Activated naive CD4-positive, alpha-beta T cell treated with anti-CD3 and anti-CD28 coated beads, Interleukin-2, amount 50 U/mL, for 24 hours (primary cell): Measurements from ENCODE around the gene ABCG8.

Experiments
- H3K27ac Mint-ChIP-seq: one replicate; pipeline ENCODE4 v1.8.0; 2021; ENCODE audit warnings: mild to moderate bottlenecking, mixed read lengths
- H3K27me3 Mint-ChIP-seq: one replicate; pipeline ENCODE4 v1.8.0; 2021; ENCODE audit warnings: mixed read lengths
- H3K36me3 Mint-ChIP-seq: one replicate; pipeline ENCODE4 v1.8.0; 2021; ENCODE audit warnings: mixed read lengths
- H3K4me1 Mint-ChIP-seq: one replicate; pipeline ENCODE4 v1.8.0; 2021; ENCODE audit warnings: mixed read lengths
- H3K4me3 Mint-ChIP-seq: one replicate; pipeline ENCODE4 v1.8.0; 2021; ENCODE audit warnings: mild to moderate bottlenecking, mixed read lengths
- H3K9me3 Mint-ChIP-seq: one replicate; pipeline ENCODE4 v1.8.0; 2021; ENCODE audit warnings: mixed read lengths

ABCG8 gene

DNA sequence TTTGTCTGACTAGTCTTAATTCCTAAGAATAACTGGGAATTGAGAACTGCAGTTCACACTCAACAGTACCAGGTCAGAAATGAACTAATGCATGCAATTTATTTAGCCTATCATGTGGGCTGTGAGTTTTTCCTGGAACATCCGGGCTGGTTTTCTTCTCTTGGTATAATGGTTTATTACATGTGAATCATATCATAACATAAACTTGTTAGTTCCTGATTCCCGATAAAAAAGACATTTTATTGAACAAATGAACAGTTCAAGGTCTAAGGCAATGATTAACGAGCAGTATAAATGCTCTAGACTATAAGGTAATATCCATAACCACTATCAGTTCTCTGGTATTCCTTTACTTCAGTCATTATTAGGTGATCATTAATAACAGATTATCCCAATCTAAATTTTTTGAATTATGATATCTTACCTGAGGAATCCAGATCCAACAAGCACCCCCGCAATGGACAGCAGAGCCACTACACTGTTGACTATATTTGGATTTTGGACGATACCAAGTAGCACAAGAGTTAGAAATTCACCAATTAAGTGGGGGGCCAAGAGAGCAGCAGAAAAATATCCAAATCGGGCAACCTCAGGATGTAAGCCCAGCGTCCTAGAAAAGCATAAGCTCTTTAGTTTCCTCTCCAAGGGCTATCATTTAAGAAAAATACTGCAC, 19.1 kb upstream of the ABCG8 start:
- H3K27me3 Mint-ChIP-seq: peaks cover 11% of the 10 kb centered on the region
- H3K4me1 Mint-ChIP-seq: no peaks in the 10 kb centered on the region
- no peak overlapping the region for H3K4me3 Mint-ChIP-seq
- no peaks in the 10 kb centered on the region for H3K36me3 Mint-ChIP-seq
- no peak overlapping the region for H3K27ac Mint-ChIP-seq
- H3K9me3 Mint-ChIP-seq: no peaks in the 10 kb centered on the region

DNA sequence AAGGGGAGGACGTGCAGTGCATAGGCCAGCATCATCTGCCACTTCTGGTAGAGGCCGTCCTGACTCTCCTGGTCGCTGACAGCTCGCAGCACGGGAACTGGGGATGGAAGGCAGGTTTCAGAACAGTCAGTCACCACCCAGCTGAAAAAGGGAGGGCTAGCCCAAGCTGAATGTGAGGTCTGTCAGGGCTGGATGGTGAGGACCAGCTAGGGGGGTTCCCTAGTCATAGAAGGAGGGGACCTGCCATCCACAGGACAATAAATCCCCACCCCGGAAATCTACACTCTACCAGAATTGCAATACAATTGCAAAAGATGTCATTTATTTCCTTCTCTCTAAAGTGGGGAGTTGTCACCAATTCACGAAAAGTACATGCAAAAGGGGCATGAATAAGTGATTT, 15.9 kb upstream of the ABCG8 start:
- Mint-ChIP-seq H3K36me3 (no peaks in the 10 kb centered on the region), H3K27ac (no peak overlapping the region), H3K9me3 (no peaks in the 10 kb centered on the region), H3K4me3 (no peak overlapping the region), H3K4me1 (no peaks in the 10 kb centered on the region), H3K27me3 (peaks cover 11% of the 10 kb centered on the region)

DNA sequence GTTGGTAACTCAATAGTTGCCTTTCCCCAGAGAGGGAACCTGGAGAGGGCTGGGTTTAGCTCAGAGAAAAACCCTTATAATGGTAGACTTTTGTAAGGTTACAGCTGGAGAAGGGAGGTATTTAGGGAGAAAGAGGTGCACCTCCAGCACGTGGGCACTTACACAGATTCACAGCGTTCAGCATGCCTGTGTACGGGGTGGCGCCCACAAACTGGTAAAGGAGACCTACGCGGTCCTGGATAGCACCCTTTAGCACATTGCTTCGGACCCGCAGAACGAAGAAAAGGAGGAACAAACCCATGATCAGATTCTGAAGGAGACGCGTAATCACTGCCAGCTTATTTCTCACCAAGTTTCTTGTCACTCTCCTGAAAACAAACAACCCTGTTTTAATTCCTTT, 15.0 kb upstream of the ABCG8 start:
- Mint-ChIP-seq H3K4me3 (no peak overlapping the region), H3K36me3 (no peaks in the 10 kb centered on the region), H3K27ac (no peak overlapping the region), H3K27me3 (peaks cover 13% of the 10 kb centered on the region), H3K9me3 (no peaks in the 10 kb centered on the region), H3K4me1 (no peaks in the 10 kb centered on the region)

DNA sequence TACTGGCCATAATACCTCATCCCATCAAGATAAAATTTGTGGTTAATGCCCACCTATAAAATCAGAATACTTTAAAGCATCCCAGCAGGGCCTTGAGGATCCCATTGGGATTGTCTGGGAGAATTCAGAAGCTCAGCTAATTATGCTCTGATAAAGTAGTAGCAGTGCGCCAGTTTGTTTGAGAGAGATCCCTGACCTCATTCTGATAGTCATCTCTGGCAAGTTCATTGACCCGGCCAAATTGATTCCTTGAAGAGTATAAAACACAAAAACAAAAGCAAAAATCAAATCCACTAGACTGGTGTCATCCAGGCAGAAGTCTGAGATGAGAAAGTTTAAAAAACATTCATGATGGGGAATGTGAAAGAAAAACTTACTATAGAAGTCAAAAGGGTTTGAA, 14.3 kb upstream of the ABCG8 start:
- H3K27ac Mint-ChIP-seq: no peak overlapping the region
- H3K4me1 Mint-ChIP-seq: no peaks in the 10 kb centered on the region
- H3K27me3 Mint-ChIP-seq: peaks cover 15% of the 10 kb centered on the region
- no peak overlapping the region for H3K4me3 Mint-ChIP-seq
- H3K36me3 Mint-ChIP-seq: no peaks in the 10 kb centered on the region
- no peaks in the 10 kb centered on the region for H3K9me3 Mint-ChIP-seq

DNA sequence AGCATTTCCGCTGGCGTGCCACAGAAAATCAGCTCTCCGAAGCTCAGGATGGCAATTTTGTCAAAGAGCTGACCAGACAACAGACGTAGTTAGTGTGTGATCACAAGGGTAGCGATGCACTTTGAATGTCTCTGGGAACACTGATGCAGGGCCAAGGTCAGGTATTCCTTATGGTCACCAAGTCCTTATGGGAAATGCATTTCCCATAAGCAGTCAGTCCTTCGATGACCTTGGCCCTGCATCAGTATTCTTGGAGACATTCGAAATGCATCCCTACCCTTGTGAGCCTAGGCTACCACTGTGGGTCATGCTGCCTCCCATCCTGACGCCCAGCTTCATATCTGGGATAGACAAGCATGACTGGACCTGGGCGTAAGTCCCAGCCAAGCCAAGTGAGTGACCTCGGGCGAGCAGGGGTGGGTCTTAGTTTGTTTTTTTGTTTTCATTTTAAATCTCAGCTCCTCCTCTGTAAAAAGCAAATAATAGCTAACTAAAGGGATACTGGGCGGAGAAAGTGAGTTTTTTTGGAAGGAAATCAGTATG, 13.7 kb upstream of the ABCG8 start:
- Mint-ChIP-seq H3K27ac (no peak overlapping the region), H3K4me1 (no peaks in the 10 kb centered on the region), H3K36me3 (no peaks in the 10 kb centered on the region), H3K27me3 (peaks cover 18% of the 10 kb centered on the region), H3K9me3 (no peaks in the 10 kb centered on the region), H3K4me3 (no peak overlapping the region)

DNA sequence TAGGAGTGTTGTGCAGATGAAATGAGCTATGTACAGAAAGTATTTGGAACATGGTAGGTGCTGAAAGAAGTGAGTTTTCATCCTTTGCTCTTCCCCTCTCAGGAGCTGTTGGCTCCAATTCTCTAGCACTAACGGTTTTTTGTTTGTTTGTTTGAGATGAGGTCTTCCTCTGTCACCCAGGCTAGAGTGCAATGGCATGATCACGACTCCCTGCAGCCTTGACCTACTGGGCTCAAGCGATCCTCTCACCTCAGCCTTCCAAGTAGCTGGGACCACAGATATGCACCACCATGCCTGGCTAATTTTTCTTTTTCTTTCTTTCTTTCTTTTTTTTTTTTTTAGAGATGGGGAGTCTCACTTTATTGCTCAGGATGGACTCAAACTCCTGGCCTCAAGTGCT, 12.9 kb upstream of the ABCG8 start:
- Mint-ChIP-seq H3K36me3 (no peaks in the 10 kb centered on the region), H3K9me3 (no peaks in the 10 kb centered on the region), H3K4me3 (no peak overlapping the region), H3K4me1 (no peaks in the 10 kb centered on the region), H3K27me3 (peaks cover 22% of the 10 kb centered on the region), H3K27ac (no peak overlapping the region)

DNA sequence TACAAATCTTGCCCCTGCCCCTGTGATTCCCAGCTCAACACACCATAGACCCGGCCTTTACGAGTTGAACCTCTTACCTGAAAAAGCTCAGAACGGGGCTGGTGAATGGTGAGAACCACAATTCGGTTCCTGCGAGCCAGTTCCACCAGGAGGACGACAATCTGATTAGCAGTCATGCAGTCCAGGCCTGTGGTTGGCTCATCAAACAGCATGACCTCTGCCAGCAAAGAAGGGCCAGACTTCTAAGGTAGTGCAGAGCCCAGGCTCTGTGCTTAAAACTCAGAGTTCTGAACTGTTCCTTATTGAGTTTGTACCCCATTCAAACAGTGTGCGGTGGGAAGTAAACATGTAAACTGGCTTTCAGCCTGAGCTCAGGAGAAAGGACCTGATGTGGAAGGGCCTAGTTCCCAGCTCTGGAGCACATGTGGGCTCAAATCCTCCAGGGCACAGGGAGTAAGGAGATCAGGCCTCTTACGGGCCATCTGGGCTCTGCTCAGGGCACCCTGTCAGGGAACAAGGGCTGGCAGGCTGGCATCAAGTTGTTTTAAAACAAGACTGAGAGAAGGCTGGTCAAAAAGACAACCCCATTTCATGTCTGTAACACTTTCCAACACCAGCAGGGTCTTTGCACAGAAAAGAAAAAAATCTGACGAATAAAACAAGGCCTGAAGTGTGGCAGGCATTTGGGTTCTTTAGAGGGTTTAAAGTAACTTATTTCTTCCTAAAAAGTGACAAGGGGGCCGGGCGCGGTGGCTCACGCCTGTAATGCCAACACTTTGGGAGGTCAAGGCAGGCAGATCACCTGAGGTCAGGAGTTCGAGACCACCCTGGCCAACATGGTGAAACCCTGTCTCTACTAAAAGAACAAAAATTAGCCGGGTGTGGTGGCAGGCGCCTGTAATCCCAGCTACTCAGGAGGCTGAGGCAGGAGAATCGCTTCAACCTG, 12.2 kb upstream of the ABCG8 start:
- H3K27me3 Mint-ChIP-seq: peaks cover 22% of the 10 kb centered on the region
- no peak overlapping the region for H3K27ac Mint-ChIP-seq
- no peaks in the 10 kb centered on the region for H3K36me3 Mint-ChIP-seq
- no peaks in the 10 kb centered on the region for H3K9me3 Mint-ChIP-seq
- no peak overlapping the region for H3K4me3 Mint-ChIP-seq
- no peaks in the 10 kb centered on the region for H3K4me1 Mint-ChIP-seq

DNA sequence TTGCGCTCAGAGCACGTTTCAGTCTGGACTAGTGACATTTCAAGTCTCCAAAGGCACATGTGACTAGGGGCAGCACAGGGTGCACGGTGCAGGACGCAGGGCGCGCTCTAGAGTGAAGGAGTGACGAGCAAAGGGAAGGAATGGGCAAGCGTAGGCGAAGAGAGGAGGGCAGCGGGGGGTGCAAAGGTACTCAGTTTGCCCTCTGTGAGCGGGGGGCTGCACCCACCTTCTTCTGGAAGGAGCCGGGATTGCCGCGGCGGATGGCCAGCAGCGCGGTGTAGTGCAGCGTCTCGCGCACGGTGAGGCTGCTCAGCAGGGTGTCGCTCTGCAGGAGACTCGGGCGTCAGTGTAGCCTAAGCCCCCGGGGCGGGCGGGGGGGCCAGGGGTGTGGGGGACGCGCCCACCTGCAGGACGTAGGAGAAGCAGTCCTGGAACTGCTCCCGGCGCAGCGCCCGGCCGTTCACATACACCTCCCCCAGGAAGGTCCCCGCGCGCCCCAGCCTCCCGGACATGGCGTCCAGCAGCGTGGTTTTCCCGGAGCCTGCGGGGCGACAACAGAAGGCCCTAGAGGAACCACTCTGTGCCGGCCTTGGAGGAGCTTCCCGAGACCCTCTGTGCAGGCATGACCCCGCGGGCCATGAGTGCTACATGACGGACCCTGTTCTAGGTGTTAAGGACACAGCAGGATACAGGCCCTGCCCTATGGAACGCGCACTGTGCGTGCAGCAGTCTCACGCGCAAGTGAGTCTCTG, 7.1 kb upstream of the ABCG8 start:
- no peak overlapping the region for H3K27ac Mint-ChIP-seq
- no peaks in the 10 kb centered on the region for H3K4me1 Mint-ChIP-seq
- peaks cover 14% of the 10 kb centered on the region for H3K27me3 Mint-ChIP-seq
- H3K4me3 Mint-ChIP-seq: no peak overlapping the region
- no peaks in the 10 kb centered on the region for H3K36me3 Mint-ChIP-seq
- no peaks in the 10 kb centered on the region for H3K9me3 Mint-ChIP-seq

DNA sequence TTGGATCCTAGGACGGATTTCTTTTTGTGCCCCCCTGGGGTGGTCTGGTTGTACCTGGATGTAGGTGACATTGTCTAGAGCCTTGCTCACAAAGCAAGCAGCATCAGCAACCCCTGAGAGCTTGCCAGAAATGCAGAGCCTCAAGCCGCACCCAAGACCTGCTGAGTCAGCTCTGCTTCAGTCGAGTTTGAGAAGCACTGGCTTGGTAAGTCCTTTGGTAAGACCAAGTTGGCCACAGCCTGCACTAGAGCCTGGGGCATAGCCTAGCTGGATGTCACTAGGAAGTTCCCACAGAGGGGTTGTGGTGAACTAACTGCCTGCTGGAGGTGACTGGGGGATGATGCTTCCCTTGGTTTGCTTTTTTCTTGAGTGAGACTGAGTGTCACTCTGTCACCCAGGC, 6.3 kb upstream of the ABCG8 start:
- Mint-ChIP-seq H3K4me1 (no peaks in the 10 kb centered on the region), H3K27ac (no peak overlapping the region), H3K9me3 (no peaks in the 10 kb centered on the region), H3K4me3 (no peak overlapping the region), H3K36me3 (no peaks in the 10 kb centered on the region), H3K27me3 (peaks cover 14% of the 10 kb centered on the region)

DNA sequence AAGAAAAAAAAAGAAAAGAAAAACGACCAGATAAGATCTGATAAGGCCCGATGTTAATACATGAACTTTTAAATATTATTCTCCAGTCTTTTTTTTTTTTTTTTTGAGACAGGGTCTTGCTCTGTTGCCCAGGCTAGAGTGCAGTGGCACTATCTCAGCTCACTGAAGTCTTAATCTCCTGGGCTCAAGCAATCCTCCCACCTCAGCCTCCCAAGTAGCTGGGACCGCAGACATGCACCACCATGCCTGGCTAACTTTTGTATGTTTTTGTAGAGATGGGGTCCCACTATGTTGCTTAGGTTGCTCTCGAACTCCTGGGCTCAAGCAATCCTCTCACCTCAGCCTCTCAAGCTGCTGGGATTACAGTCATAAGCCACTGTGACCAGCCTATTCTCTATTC, 1.7 kb upstream of the ABCG8 start:
- H3K4me3 Mint-ChIP-seq: no peak overlapping the region
- no peaks in the 10 kb centered on the region for H3K36me3 Mint-ChIP-seq
- no peaks in the 10 kb centered on the region for H3K4me1 Mint-ChIP-seq
- H3K9me3 Mint-ChIP-seq: no peaks in the 10 kb centered on the region
- H3K27me3 Mint-ChIP-seq: no peaks in the 10 kb centered on the region
- H3K27ac Mint-ChIP-seq: no peak overlapping the region

DNA sequence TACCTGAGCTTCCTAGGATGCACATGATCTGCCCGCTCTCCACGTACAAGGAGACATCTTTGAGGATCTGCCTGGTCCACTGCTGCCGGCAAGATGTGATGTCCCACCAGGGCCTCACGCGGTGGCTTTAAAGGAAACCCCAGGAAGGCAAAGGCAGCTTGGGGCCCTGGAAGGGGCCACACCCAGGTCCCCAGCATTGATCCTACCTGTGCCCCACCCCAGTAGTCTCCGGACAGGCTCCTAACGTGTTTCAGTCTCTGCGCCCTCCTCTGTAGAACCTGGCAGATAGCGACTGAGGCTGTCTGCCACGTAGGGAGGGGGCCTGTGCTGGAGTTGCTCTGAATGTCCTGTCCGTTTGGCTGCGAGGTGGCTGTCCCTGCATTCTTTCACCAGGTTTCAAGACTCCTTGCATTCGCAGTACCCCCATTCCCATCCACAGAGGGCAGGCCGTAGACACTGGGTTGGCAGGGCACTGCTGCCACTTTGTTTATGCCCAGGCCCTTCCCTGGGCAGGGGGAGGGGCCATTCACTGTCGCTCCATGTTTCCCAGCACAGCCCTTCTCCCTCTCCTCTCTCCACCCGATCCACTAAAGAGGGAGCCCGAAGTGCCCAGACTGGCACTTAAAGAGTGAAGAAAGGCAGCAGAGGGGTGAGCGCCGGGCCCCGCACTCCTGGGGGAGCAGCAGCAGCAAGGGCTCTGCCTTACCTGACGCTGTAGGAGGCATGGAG, 776 bp upstream of the ABCG8 start:
- H3K36me3 Mint-ChIP-seq: no peaks in the 10 kb centered on the region
- H3K9me3 Mint-ChIP-seq: no peaks in the 10 kb centered on the region
- H3K27me3 Mint-ChIP-seq: no peaks in the 10 kb centered on the region
- H3K4me1 Mint-ChIP-seq: no peaks in the 10 kb centered on the region
- no peak overlapping the region for H3K27ac Mint-ChIP-seq
- H3K4me3 Mint-ChIP-seq: no peak overlapping the region

DNA sequence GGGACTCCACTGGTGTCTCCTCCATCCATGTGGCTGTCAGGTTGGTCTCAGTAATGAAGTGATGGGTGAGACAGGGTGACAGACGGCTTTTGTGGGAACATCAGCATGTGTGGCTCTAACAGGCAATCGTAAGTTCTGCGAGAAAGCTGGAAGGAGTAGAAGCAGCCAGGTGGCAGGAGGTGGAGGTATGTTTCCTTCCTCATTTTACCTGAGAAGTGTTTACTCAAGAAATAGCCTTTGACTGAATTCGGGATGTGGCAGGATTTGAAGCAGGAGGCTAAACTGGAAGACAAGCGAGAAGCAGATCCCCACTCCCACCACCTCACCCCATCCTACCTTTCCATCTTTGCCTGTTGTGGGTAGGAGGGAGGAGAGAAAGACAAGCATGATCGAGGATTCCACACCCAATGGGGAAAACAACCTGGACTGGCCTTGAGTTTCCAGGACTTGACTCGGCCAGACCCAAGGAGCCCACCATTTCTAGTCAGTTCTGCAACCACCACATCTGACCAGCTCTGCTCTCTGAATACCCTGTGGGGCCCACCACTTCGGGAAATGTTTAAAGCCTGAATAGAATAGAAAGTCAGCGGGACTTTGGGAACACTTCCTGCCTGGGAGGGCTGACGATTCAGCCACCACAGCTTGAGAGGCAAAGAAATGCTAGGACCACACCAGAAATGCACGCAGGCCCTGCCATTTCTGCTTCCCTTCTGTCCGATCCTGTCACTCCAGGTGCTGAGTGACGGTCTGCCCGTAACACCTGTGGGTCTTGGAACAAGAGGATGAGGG, 1.2 kb downstream of the ABCG8 start:
- H3K9me3 Mint-ChIP-seq: no peaks in the 10 kb centered on the region
- H3K4me3 Mint-ChIP-seq: no peak overlapping the region
- H3K4me1 Mint-ChIP-seq: no peaks in the 10 kb centered on the region
- no peaks in the 10 kb centered on the region for H3K27me3 Mint-ChIP-seq
- H3K36me3 Mint-ChIP-seq: no peaks in the 10 kb centered on the region
- H3K27ac Mint-ChIP-seq: no peak overlapping the region

DNA sequence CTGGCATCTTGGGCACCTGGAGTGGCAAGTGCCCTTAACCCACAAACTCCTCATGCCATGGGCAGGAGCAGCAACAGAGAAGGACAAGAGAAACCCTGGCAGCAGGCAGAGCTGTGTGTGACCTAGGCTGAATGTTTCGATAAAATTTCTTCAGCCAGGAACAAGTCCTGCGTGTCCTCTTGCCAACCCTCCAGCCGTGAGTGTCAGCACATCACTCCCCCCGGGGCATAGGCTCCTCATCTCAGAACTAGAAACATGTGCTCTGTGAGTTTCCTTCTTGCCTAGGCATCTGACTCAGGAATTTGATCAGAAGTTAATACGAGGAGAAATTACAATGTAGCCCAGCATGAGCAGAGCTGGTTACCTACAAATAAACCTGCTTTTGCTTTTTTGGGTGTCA, 2.2 kb downstream of the ABCG8 start:
- Mint-ChIP-seq H3K9me3 (no peaks in the 10 kb centered on the region), H3K4me1 (no peaks in the 10 kb centered on the region)

DNA sequence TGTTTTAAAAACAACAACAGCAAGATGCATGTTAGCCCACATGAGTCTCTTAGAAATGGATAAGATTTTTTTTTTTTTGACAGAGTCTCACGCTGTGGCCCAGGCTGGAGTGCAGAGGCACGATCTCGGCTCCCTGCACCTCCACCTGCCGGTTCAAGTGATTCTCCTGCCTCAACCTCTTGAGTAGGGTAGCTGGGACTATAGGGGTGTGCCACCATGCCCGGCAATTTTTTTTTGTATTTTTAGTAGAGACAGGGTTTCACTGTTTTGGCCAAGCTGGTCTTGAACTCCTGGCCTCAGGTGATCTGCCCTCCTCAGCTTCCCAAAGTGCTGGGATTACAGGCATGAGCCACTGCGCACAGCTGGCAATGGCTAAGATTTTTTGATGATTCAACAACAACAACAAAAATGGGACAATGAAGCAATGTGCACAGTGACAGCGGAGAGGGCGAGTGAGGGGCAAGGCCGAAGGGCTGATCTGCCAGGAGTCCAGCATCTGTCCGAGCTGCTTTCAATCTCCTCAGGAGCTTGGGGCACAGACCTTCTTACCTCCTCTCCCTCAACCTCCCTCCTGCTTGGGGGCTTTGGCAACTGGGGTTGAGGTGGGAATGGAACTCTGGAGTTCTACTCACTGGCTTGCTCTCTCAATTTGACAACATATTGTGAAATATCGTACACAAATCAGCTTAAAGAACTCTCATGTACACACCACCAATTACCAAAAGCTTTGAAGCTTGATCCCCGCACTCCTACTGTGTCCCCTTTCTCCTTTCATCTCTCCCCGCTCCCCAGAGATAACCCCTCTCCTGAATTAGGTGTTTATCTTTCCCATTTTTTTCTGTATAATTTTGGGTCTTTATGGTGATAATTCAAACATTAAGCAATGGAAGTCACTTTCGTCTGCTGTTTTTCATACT, 3.4 kb downstream of the ABCG8 start:
- Mint-ChIP-seq H3K9me3 (no peaks in the 10 kb centered on the region), H3K27me3 (peaks cover 1% of the 10 kb centered on the region), H3K4me1 (no peaks in the 10 kb centered on the region), H3K4me3 (no peak overlapping the region), H3K36me3 (no peaks in the 10 kb centered on the region), H3K27ac (no peak overlapping the region)

More for the DNA sequence above, 2.2 kb downstream of the ABCG8 start:
- Mint-ChIP-seq H3K4me3 (no peak overlapping the region), H3K27ac (no peak overlapping the region), H3K36me3 (no peaks in the 10 kb centered on the region), H3K27me3 (no peaks in the 10 kb centered on the region)
